ENCODE measurements around the gene NFAM1.

NFAM1 gene

DNA sequence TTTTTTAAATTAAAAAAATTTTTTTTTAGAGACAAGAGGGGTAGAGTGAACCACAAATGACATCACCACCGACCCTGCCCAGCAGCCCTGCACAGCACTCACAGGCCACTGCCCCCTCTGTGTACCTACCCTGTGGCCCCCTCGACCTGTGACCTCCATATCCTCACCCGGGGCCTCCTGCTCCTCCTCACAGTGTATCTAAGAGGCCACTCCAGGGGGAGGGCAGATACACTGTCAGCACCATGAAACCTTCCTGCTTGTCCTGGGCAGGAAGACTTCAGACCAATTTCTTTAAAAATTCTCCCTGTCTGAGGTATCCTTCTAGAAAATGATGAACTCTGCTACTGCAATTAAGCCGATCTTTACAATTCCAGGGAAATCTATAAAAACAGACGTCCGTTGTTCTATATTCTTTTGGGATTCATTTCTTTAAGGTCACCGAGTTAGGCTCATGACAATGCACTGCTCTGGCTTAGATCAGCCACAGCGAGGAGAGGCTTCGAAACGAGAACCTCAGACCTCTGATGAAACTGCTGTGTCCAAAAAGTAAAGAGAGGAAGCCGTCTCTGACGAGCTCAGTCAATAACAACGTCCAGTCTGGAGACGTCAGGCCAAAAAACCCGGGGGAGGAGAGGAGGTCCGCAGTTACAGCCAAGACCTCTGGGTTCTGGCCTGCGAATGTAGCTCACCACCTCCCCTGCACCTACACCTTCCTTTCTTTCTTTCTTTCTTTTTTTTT lies 17.5 kb downstream of the NFAM1 start:
- H3K36me3 Mint-ChIP-seq (ENCODE audit: low read depth), result no peaks in the 10 kb centered on the region
- H3K9me3 Mint-ChIP-seq, result no peaks in the 10 kb centered on the region
- no peaks in the 10 kb centered on the region for H3K4me1 Mint-ChIP-seq (ENCODE audit: low read depth)
- H3K27ac Mint-ChIP-seq, result no peak overlapping the region
- no peak overlapping the region for H3K4me3 Mint-ChIP-seq
- no peak for DNase-seq (ENCODE audit: low spot score)
- H3K27me3 Mint-ChIP-seq (ENCODE audit: low read depth), result no peaks in the 10 kb centered on the region

DNA sequence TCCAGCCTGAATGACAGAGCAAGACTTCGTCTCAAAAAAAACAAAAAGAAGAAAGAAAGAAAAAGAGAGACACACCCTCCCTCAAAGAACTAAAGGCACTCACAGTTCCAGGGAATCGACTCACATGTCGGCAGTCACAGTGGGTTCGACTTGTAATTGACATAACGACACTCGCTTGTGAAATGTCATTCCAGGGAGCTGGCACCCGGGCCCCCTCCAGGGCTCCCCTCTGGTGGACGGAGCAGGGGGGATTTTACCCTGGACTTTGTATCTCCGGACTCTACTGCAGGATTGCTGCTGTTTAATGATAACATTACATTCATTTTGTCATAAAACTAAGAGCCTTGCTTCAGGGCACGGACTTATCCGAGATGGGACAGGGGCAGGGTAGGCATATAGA lies 18.2 kb downstream of the NFAM1 start:
- no peak for DNase-seq (ENCODE audit: low spot score)
- Mint-ChIP-seq H3K27ac (no peak overlapping the region), H3K36me3 (ENCODE audit: low read depth) (no peaks in the 10 kb centered on the region), H3K4me1 (ENCODE audit: low read depth) (no peaks in the 10 kb centered on the region), H3K9me3 (no peaks in the 10 kb centered on the region), H3K27me3 (ENCODE audit: low read depth) (no peaks in the 10 kb centered on the region), H3K4me3 (no peak overlapping the region)

DNA sequence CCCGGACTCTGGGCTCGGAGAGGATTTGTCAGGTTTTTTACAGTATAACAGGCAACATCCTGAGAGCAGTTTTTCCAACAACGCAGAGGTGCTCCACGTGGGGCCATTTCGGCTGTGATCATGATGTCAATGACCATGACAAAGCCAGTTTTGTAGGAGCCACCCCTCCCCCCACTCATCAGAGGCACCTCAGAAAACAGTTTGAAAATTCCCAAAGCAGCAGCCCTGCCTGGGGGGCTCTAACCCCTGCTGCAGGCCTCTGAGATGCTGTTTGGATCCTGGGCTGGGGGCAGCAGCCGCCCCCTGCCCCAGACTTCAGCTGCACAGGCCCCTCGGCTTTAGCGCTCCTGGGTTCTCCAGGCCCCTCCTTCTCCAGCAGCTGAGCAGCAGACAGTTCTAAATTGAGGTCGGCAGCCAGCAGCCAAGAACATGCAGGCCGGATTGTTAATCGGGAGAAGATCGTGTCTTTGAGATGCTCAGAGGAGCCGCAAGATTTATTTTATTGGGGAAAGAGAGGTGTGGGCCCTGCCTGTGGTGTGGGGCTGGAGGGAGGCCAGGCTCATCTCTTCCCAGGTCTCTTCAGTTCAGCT lies 19.4 kb downstream of the NFAM1 start:
- Mint-ChIP-seq H3K4me1 (ENCODE audit: low read depth) (no peaks in the 10 kb centered on the region), H3K4me3 (no peak overlapping the region), H3K27ac (no peak overlapping the region), H3K36me3 (ENCODE audit: low read depth) (no peaks in the 10 kb centered on the region), H3K27me3 (ENCODE audit: low read depth) (no peaks in the 10 kb centered on the region), H3K9me3 (no peaks in the 10 kb centered on the region)
- DNase-seq (ENCODE audit: low spot score), result no peak

DNA sequence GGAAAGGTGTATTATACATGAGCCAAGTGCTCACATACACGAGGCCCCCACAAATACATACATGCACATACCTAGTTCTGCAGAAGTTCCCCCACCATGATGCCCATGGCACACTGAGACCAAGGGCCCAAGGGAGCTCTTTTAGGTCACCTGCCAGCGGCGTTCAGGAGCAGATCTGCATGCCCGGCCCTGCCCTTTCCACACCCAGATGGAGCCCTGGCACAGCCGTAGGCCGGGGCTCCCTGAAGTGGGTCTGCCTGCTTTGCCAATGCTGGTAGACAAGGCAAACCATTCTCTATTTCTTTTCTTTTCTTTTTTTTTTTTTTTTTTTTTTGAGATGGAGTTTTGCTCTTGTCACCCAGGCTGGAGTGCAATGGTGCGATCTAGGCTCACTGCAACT lies 21.5 kb downstream of the NFAM1 start:
- no peak overlapping the region for H3K4me3 Mint-ChIP-seq

DNA sequence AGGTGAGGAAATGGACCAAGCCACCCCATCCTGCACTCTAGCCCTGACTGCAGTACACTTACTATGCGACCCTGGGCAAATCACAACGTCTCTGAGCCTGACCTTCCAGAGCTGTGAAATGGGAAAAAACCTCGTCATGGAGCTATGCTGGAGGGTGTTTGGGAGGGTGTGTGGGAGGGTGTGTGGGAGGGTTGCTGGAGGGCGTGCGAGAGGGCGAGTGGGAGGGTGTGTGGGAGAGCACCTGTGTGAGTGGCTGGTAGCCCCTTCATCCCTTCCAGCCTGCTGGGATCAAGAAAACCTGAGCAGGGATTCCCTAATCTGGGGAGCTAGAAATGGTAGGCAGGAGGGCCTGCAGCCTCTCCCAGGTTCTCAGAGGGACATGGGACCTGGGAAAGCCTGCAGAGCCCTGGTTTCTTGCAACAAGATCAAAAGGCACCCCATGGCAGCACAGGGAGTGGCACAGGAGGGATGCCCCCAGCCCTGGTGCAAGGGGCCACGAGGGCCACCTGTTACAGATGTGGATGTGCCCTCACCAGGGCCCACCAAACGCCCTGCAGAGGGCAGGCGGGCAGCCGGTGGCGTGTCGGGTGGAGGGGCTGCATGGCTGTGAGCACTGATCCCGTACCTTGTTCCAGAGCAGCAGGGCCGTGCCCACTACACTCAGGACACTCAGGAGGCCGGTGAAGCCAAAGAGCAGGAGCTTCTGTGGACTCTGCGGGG lies 23.2 kb downstream of the NFAM1 start:
- Mint-ChIP-seq H3K27ac (no peak overlapping the region), H3K36me3 (ENCODE audit: low read depth) (no peaks in the 10 kb centered on the region), H3K4me3 (no peak overlapping the region), H3K4me1 (ENCODE audit: low read depth) (no peaks in the 10 kb centered on the region), H3K27me3 (ENCODE audit: low read depth) (peaks cover 2% of the 10 kb centered on the region), H3K9me3 (no peaks in the 10 kb centered on the region)
- DNase-seq (ENCODE audit: low spot score), result no peak

More for the DNA sequence above, 21.5 kb downstream of the NFAM1 start:
- Mint-ChIP-seq H3K27ac (no peak overlapping the region), H3K27me3 (ENCODE audit: low read depth) (peaks cover 2% of the 10 kb centered on the region), H3K9me3 (no peaks in the 10 kb centered on the region), H3K4me1 (ENCODE audit: low read depth) (no peaks in the 10 kb centered on the region), H3K36me3 (ENCODE audit: low read depth) (no peaks in the 10 kb centered on the region)
- no peak for DNase-seq (ENCODE audit: low spot score)

DNA sequence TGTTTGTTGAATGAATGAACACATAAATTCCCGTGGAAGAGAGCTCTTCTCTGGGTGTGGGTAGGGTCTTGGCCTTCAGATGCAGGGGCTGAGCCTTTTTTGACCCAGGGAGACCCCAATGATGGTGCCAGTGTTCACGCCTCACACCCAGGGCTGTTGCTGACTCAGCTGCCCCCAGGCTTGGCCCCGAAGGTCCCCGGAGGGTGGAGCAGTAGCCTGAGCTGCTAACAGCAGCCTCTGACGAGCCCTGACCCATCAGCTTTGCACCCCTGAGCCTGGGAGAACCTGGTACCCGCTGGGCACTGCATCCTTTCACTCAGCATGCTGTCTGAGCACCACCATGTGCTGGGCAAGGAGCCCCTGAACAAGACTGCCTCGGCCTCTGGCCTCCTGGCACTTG lies 23.9 kb downstream of the NFAM1 start:
- DNase-seq (ENCODE audit: low spot score), result no peak
- Mint-ChIP-seq H3K4me1 (ENCODE audit: low read depth) (no peaks in the 10 kb centered on the region), H3K9me3 (no peaks in the 10 kb centered on the region), H3K27ac (no peak overlapping the region), H3K27me3 (ENCODE audit: low read depth) (peaks cover 2% of the 10 kb centered on the region), H3K4me3 (no peak overlapping the region), H3K36me3 (ENCODE audit: low read depth) (no peaks in the 10 kb centered on the region)

DNA sequence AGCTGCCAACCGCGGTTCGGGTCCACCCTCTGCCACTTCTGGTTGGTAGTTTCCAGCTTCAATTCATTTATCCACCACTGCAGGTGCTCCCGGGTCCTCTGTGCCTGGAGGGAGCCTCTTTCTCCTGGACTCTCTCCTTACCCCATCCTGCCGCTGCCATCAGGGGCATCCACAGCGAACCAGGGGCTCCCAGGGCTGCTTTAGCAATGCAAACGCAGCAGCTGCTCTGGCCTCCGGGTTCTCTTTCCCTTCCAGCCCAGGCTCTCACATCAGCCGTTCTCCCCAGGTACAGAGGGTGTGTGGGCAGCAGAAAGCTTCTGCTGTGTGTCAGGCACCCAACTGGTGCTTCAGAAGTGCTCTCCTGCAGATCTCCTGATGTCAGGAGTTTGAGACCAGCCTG lies 27.9 kb downstream of the NFAM1 start:
- Mint-ChIP-seq H3K9me3 (no peaks in the 10 kb centered on the region), H3K27me3 (ENCODE audit: low read depth) (peaks cover 2% of the 10 kb centered on the region), H3K36me3 (ENCODE audit: low read depth) (no peaks in the 10 kb centered on the region), H3K4me3 (no peak overlapping the region), H3K4me1 (ENCODE audit: low read depth) (no peaks in the 10 kb centered on the region), H3K27ac (no peak overlapping the region)
- DNase-seq (ENCODE audit: low spot score), result no peak

DNA sequence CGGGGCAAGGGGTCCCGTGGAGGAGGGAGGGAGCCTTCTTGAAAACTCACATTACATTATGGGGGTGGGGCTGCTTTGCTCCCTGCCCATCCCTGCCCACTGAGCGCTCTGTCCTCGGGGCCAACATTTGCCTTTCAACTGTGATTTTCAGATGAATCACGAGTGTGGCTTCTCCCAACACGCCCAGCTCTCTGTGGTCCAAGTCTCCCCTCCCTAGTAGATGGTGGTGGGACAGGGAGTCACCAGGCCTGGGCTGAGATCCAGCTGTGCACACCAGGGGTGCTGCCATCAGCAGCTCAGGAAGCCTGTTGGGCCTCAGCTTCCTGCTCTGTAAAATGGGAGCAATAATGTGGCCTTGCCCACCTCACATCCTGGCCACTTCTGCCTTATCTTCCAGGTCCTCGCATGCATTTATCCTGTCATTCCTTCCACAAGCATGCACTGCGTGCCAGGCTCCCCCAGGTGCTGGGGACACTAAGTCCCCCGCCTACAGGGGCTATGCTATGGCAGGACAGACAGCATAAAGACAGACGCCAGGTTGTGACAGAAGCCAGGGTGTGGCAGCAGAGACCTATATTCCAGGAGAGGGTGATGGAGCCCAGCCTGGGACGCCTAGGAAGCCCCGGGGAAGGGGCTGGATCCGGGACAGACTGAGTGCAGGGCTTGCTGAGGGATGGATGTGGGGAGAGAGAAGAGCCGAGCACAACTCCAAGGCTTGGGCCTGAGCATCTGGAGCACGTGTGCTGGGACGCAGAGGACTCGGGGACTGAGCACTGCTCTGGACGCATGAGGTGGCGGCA lies 30.5 kb downstream of the NFAM1 start:
- no peak overlapping the region for H3K27ac Mint-ChIP-seq
- no peaks in the 10 kb centered on the region for H3K9me3 Mint-ChIP-seq

DNA sequence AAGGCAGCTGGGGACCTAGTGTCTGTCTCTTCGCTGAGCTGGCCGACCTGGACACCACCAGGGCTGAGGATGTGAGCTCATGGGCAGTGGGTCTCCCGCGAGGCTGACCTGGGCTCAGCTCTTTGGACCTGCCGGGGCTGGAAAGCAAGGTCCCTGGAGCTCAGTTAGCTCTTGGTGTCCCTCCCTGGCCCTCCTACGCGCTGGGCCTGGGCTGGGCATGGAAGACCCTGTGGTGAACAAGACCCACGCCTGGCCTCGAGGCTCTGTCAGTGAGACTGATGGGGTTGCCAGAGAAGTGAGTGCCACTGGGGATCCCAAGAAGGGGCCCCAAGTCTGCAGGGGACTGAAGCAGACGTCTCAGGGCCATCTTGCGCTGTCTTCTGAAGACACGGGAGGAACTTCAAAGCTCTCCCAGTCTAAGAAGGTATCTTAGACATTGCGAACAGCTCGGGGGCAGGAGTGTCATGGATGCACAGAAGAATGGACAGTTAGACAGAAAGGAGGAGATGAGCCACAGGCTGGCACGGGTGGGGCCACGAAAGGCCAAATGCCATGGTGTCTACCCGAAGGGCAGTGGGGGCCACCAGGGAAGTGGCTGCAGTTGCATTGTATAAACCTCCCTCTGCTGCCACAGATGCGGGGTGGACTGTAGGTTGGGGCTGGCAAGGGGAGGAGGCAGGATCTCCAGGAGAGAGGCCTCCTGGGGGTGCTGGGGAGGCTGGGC lies 31.2 kb downstream of the NFAM1 start:
- peaks cover under 1% of the 10 kb centered on the region for H3K27me3 Mint-ChIP-seq (ENCODE audit: low read depth)
- no peaks in the 10 kb centered on the region for H3K9me3 Mint-ChIP-seq
- no peaks in the 10 kb centered on the region for H3K36me3 Mint-ChIP-seq (ENCODE audit: low read depth)
- peaks cover 4% of the 10 kb centered on the region for H3K4me1 Mint-ChIP-seq (ENCODE audit: low read depth)
- H3K4me3 Mint-ChIP-seq, result no peak overlapping the region
- DNase-seq (ENCODE audit: low spot score), result no peak
- H3K27ac Mint-ChIP-seq, result no peak overlapping the region

More for the DNA sequence above, 30.5 kb downstream of the NFAM1 start:
- Mint-ChIP-seq H3K27me3 (ENCODE audit: low read depth) (peaks cover 2% of the 10 kb centered on the region), H3K4me1 (ENCODE audit: low read depth) (peaks cover 4% of the 10 kb centered on the region), H3K36me3 (ENCODE audit: low read depth) (no peaks in the 10 kb centered on the region), H3K4me3 (no peak overlapping the region)
- DNase-seq (ENCODE audit: low spot score), result no peak

DNA sequence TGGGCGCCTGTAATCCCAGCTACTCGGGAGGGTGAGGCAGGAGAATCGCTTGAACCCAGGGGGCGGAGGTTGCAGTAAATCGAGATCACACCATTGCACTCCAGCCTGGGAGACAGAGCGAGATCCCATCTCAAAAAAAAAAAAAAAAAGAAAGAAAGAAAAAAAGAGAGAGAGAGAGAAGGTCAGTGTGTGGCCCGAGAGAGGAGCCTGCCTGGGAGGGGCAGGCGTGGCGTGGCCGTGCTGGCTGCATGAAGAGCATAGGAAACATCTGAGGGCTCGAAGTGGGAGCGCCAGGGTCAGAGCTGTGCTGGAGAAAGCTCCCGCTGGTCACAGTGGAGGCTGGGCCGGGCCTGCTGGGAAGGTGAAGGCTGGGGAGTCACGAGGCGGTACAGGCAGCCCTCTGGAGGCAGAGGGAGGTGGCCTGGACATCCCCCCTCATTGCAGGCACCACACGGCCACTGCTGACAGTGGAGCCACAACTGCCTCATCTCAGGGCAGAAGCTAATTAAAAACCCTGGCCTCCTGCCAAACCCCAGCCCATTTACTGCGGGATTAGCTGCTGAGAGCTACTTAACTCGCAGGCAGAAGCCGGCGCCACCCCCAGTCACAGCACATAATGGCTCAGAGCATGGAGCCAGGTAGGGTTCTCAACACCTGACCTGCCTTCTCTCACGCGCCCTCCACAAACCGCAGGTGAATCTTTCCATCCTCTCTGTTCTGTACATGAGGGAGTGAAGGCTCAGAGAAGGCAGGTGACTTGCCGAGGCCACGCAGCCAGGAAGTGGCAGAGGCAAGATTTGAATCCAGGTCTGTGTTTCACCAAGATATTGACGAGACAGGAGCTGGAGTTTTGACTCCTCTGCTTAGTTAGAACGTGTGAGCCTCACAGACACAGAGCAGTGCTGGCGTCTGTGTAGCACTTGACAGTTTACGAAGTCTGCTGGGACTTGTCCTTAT lies 32.6 kb downstream of the NFAM1 start:
- Mint-ChIP-seq H3K36me3 (ENCODE audit: low read depth) (no peaks in the 10 kb centered on the region), H3K4me1 (ENCODE audit: low read depth) (peaks cover 4% of the 10 kb centered on the region), H3K27ac (no peak overlapping the region), H3K9me3 (no peaks in the 10 kb centered on the region), H3K27me3 (ENCODE audit: low read depth) (no peaks in the 10 kb centered on the region), H3K4me3 (no peak overlapping the region)
- no peak for DNase-seq (ENCODE audit: low spot score)

DNA sequence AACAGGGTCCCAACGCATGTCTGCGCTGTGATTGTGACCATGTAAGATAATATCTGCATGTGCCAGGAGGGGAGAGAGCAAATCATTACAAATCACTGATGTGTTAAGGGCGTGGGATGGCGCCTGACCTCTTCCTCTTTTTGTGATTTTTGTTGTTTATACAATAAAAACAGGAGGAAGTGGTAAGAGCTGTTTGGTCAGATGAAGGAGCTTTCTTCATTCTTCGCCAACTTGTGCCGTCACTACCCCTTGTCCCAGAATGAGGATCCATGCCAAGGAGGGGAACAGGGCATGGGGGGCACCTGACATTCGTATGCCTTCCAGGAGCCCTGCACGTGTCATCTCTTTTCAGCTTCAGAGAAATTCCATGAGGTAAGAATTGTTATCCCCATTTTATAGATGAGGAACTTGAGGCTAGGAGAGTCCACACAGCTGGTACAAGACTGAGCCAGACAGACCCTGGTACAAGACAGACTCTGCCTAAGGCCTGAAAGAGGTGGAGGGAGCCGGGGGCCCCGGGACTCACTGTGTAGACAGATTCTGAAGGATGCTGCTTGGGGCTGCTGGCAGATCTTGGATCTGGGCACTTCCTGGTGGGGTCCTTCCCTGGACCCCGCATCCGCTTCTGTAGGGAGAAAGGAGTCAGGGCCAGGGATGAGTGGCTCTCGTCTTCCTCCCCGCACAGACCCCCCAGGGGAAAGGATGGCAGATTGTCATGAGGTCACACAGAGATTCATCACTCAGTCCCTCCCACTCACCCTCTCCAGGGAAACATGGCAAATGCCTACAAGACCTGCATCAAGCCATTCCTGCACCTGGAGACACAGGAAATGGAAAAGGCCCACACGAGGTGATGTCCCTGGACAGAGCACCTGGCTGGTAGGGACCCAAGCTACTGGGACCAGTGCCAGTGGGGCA lies 34.6 kb downstream of the NFAM1 start:
- Mint-ChIP-seq H3K9me3 (no peaks in the 10 kb centered on the region), H3K4me1 (ENCODE audit: low read depth) (peaks cover 4% of the 10 kb centered on the region), H3K27ac (no peak overlapping the region), H3K27me3 (ENCODE audit: low read depth) (peaks cover 2% of the 10 kb centered on the region), H3K4me3 (no peak overlapping the region), H3K36me3 (ENCODE audit: low read depth) (no peaks in the 10 kb centered on the region)
- DNase-seq (ENCODE audit: low spot score), result no peak
